ENCODE results near the gene FGF11.

FGF11 gene

DNA sequence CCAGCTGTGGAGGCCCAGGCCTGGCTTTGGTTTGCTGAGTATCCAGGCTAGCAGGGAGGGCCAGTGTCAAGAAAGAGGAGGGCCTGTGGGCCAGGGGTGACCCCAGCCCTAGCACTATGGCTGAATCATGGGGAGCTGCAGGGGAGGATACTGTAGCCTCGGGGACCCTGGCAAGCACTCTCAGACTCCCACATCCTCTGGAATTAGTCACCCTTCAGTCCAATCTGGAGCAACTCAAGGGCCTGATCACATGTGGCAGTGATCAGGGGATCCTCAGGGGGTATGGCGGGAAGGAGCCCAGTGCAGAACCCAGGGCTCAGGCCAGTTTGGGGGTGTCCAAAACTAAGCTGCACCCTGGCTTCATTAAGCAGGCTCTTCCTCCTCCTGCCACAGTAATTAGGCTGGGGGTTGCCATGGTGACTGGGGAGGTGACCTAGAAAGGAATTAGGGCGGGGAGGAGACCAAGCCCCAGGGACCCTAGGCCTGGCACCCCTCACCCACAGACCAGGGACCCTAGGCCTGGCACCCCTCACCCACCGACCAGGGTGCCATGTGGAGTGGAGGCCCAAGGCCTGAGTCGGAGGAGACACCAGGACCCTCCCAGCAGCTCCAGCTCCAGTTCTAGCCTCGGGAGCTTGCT lies 25.8 kb upstream of the FGF11 start:
- H3K36me3 ChIP-seq (ENCODE audit: control insufficient read depth in 2 of 2, insufficient read depth in 1 of 2, low read length in 2 of 2), result peaks cover 3 to 69% of the 10 kb centered on the region in 2 experiments
- no peak overlapping the region for H3K4me3 ChIP-seq (ENCODE audit: low read depth, low read length)
- H3K27ac ChIP-seq (ENCODE audit: extremely low read depth, low read depth, low read length), result no peak overlapping the region
- ChIA-PET CTCF (interaction anchor here (1.2 kb wide), 1 partner anchor 11 kb away, joined by 9 read pairs; no protein-coding TSS in a partner anchor), POLR2A (interaction anchor here (2.6 kb wide), 1 partner anchor 10 kb away, joined by 15 read pairs; the partner anchor contains the start of gene TMEM256)
- no peaks in the 10 kb centered on the region for H3K9me3 ChIP-seq (ENCODE audit: control insufficient read depth, insufficient read depth, low read depth, low read length)
- no peaks in the 10 kb centered on the region for H3K4me1 ChIP-seq (ENCODE audit: control insufficient read depth, insufficient read depth, low read length)
- TF ChIP-seq, protein P1, sequence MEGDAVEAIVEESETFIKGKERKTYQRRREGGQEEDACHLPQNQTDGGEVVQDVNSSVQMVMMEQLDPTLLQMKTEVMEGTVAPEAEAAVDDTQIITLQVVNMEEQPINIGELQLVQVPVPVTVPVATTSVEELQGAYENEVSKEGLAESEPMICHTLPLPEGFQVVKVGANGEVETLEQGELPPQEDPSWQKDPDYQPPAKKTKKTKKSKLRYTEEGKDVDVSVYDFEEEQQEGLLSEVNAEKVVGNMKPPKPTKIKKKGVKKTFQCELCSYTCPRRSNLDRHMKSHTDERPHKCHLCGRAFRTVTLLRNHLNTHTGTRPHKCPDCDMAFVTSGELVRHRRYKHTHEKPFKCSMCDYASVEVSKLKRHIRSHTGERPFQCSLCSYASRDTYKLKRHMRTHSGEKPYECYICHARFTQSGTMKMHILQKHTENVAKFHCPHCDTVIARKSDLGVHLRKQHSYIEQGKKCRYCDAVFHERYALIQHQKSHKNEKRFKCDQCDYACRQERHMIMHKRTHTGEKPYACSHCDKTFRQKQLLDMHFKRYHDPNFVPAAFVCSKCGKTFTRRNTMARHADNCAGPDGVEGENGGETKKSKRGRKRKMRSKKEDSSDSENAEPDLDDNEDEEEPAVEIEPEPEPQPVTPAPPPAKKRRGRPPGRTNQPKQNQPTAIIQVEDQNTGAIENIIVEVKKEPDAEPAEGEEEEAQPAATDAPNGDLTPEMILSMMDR (tag by site-specific recombination; IDR thresholded peaks at IDR 0.05), result no peak
- no peak for TF ChIP-seq GLIS2 (tag by site-specific recombination; IDR thresholded peaks at IDR 0.05)
- no peak for TF ChIP-seq ZNF830 (tag by site-specific recombination; IDR thresholded peaks at IDR 0.05; ENCODE audit: low read depth)
- TF ChIP-seq ZNF623 (tag by site-specific recombination; IDR thresholded peaks at IDR 0.05), result no peak
- TF ChIP-seq ZNF76 (tag by site-specific recombination; IDR thresholded peaks at IDR 0.05; ENCODE audit: borderline replicate concordance, low read depth), result no peak
- no peak for TF ChIP-seq RBAK (tag by site-specific recombination; IDR thresholded peaks at IDR 0.05)
- no peak for TF ChIP-seq YY1 (tag by site-specific recombination; IDR thresholded peaks at IDR 0.05)
- no peak for TF ChIP-seq ZNF529 (tag by site-specific recombination; IDR thresholded peaks at IDR 0.05; ENCODE audit: insufficient replicate concordance)
- 0 out of 2 replicates have a peak, but pooled peaks have one; percentile 21 for TF ChIP-seq ZFHX2 (tag by site-specific recombination; conservative IDR thresholded peaks at IDR 0.05)
- TF ChIP-seq, protein P2, sequence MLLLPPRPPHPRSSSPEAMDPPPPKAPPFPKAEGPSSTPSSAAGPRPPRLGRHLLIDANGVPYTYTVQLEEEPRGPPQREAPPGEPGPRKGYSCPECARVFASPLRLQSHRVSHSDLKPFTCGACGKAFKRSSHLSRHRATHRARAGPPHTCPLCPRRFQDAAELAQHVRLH (tag by site-specific recombination; IDR thresholded peaks at IDR 0.05), result no peak
- TF ChIP-seq ZBTB44 (tag by site-specific recombination; IDR thresholded peaks at IDR 0.05), result no peak
- TF ChIP-seq SP2 (tag by site-specific recombination; IDR thresholded peaks at IDR 0.05), result no peak
- TF ChIP-seq ZBTB49 (tag by site-specific recombination; IDR thresholded peaks at IDR 0.05; ENCODE audit: low read depth), result no peak
- no peak for TF ChIP-seq ELK4 (IDR thresholded peaks at IDR 0.05; ENCODE audit: borderline replicate concordance, low read depth, low read length)
- TF ChIP-seq ZXDB (tag by site-specific recombination; IDR thresholded peaks at IDR 0.05), result no peak
- TF ChIP-seq PBX3 (CRISPR knock-in tag; IDR thresholded peaks at IDR 0.05), result no peak
- no peak for TF ChIP-seq ZNF654 (tag by site-specific recombination; IDR thresholded peaks at IDR 0.05; ENCODE audit: low read depth)
- peak; percentile 14 for TF ChIP-seq GLIS1 (tag by site-specific recombination; IDR thresholded peaks at IDR 0.05)
- TF ChIP-seq, protein P3, sequence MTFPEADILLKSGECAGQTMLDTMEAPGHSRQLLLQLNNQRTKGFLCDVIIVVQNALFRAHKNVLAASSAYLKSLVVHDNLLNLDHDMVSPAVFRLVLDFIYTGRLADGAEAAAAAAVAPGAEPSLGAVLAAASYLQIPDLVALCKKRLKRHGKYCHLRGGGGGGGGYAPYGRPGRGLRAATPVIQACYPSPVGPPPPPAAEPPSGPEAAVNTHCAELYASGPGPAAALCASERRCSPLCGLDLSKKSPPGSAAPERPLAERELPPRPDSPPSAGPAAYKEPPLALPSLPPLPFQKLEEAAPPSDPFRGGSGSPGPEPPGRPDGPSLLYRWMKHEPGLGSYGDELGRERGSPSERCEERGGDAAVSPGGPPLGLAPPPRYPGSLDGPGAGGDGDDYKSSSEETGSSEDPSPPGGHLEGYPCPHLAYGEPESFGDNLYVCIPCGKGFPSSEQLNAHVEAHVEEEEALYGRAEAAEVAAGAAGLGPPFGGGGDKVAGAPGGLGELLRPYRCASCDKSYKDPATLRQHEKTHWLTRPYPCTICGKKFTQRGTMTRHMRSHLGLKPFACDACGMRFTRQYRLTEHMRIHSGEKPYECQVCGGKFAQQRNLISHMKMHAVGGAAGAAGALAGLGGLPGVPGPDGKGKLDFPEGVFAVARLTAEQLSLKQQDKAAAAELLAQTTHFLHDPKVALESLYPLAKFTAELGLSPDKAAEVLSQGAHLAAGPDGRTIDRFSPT (tag by site-specific recombination; IDR thresholded peaks at IDR 0.05), result 0 out of 2 replicates have a peak, but pooled peaks have one; percentile 32
- no peak for TF ChIP-seq ZNF394 (tag by site-specific recombination; IDR thresholded peaks at IDR 0.05; ENCODE audit: borderline replicate concordance)
- TF ChIP-seq ZNF37A (tag by site-specific recombination; IDR thresholded peaks at IDR 0.05), result no peak
- no peak for TF ChIP-seq ZNF155 (tag by site-specific recombination; IDR thresholded peaks at IDR 0.05)
- TF ChIP-seq ZNF2 (tag by site-specific recombination; IDR thresholded peaks at IDR 0.05), result no peak
- TF ChIP-seq ZNF341 (tag by site-specific recombination; IDR thresholded peaks at IDR 0.05; ENCODE audit: low read depth), result 0 out of 2 replicates have a peak, but pooled peaks have one; percentile 22
- no peak for TF ChIP-seq IKZF3 (tag by site-specific recombination; IDR thresholded peaks at IDR 0.05)
- TF ChIP-seq ZNF777 (tag by site-specific recombination; IDR thresholded peaks at IDR 0.05; ENCODE audit: borderline replicate concordance), result no peak
